ENCODE data around the gene NXPH3.
A peak's percentile ranks its signal among the peaks of the same experiment; 100 is the strongest.

Gene NXPH3

GRCh38 chr17:49576088-49576916, 631 bp downstream of the NXPH3 start:
- DNase-seq (ENCODE audit: low spot score) = peak; percentile 82

- no peak for DNase-seq (ENCODE audit: low spot score)
Observed at GRCh38 chr17:49576917-49577649, 1.4 kb downstream of the NXPH3 start.

GRCh38 chr17:49577650-49577934, 1.9 kb downstream of the NXPH3 start:
- DNase-seq (ENCODE audit: low spot score) = no peak

GRCh38 chr17:49577963-49578362, 2.3 kb downstream of the NXPH3 start:
- DNase-seq (ENCODE audit: low spot score) = no peak

- DNase-seq (ENCODE audit: low spot score) = no peak
Observed at GRCh38 chr17:49578414-49578813, 2.7 kb downstream of the NXPH3 start.

- DNase-seq (ENCODE audit: low spot score) = no peak
Observed at GRCh38 chr17:49578952-49579500, 3.4 kb downstream of the NXPH3 start.

- no peak for DNase-seq (ENCODE audit: low spot score)
Observed at GRCh38 chr17:49579522-49579921, 3.9 kb downstream of the NXPH3 start.

GRCh38 chr17:49580055-49580721, 4.5 kb downstream of the NXPH3 start:
- DNase-seq (ENCODE audit: low spot score) = no peak

- no peak for DNase-seq (ENCODE audit: low spot score)
Observed at GRCh38 chr17:49580981-49581647, 5.4 kb downstream of the NXPH3 start.

GRCh38 chr17:49581648-49581998, 6.0 kb downstream of the NXPH3 start:
- no peak for DNase-seq (ENCODE audit: low spot score)

- no peak for DNase-seq (ENCODE audit: low spot score)
Observed at GRCh38 chr17:49582055-49582722, 6.5 kb downstream of the NXPH3 start.

- DNase-seq (ENCODE audit: low spot score) = no peak
Observed at GRCh38 chr17:49582789-49583188, 7.1 kb downstream of the NXPH3 start.

- DNase-seq (ENCODE audit: low spot score) = no peak
Observed at GRCh38 chr17:49583226-49583625, 7.6 kb downstream of the NXPH3 start.

GRCh38 chr17:49583889-49584288, 8.2 kb downstream of the NXPH3 start:
- DNase-seq (ENCODE audit: low spot score) = no peak

- DNase-seq (ENCODE audit: low spot score) = no peak
Observed at GRCh38 chr17:49585422-49586027, 9.9 kb downstream of the NXPH3 start.

- no peak for DNase-seq (ENCODE audit: low spot score)
Observed at GRCh38 chr17:49587366-49588073, 11.8 kb downstream of the NXPH3 start.

- no peak for DNase-seq (ENCODE audit: low spot score)
Observed at GRCh38 chr17:49588312-49588711, 12.6 kb downstream of the NXPH3 start.

GRCh38 chr17:49588726-49589576, 13.3 kb downstream of the NXPH3 start:
- peak; percentile 65 for DNase-seq (ENCODE audit: low spot score)

GRCh38 chr17:49589577-49589927, 13.9 kb downstream of the NXPH3 start:
- no peak for DNase-seq (ENCODE audit: low spot score)

- DNase-seq (ENCODE audit: low spot score) = no peak
Observed at GRCh38 chr17:49590874-49591273, 15.2 kb downstream of the NXPH3 start.
